RWPE2 (cell line): Measurements from ENCODE around the gene EEF1AKMT4.
A peak's percentile ranks its signal among the peaks of the same experiment; 100 is the strongest.
"Not testable (repeated sequence)": the region's sequence is repeated elsewhere in the genome, so short reads cannot be mapped to it uniquely, and the experiment has no call there.

Experiments
- ATAC-seq: fragments of 200-7000 bp; cut with Tn5 transposase; 3 replicates; pipeline ENCODE4 v1.9.1; 2021; ENCODE audit warnings: low read depth
- DNase-seq: peaks from one replicate; pipeline ENCODE4 v3.0.0-alpha.2; 2020; ENCODE audit warnings: low spot score
- H3K27ac ChIP-seq: fragments of 450-650 bp; 2 replicates; pipeline ENCODE4 v1.5.1; 2017; ENCODE audit warnings: mild to moderate bottlenecking; ENCODE audit not compliant: poor library complexity, severe bottlenecking
- H3K27me3 ChIP-seq: fragments of 250-450 bp; sonication (Bioruptor Pico); 2 replicates; pipeline ENCODE4 v1.5.1; 2021; ENCODE audit warnings: mild to moderate bottlenecking, moderate library complexity; ENCODE audit not compliant: insufficient read depth, poor library complexity, severe bottlenecking
- H3K36me3 ChIP-seq: fragments of 250-450 bp; sonication (Bioruptor Pico); 2 replicates; pipeline ENCODE4 v1.5.1; 2020; ENCODE audit warnings: low read depth, mild to moderate bottlenecking, moderate library complexity
- H3K4me1 ChIP-seq: fragments of 250-450 bp; sonication (Bioruptor Pico); 2 replicates; pipeline ENCODE4 v1.5.1; 2021; ENCODE audit warnings: mild to moderate bottlenecking, moderate library complexity; ENCODE audit not compliant: insufficient read depth, poor library complexity, severe bottlenecking
- H3K4me3 ChIP-seq: fragments of 250-450 bp; sonication (Bioruptor Pico); 2 replicates; pipeline ENCODE4 v1.5.1; 2021; ENCODE audit warnings: mild to moderate bottlenecking, moderate library complexity; ENCODE audit not compliant: severe bottlenecking
- H3K9me3 ChIP-seq: fragments of 250-450 bp; sonication (Bioruptor Pico); 2 replicates; pipeline ENCODE4 v1.5.1; 2021; ENCODE audit warnings: mild to moderate bottlenecking, moderate library complexity; ENCODE audit not compliant: severe bottlenecking
- CTCF ChIP-seq: fragments of 450-650 bp; IDR thresholded peaks from one replicate; pipeline ENCODE4 v1.5.1; 2017; ENCODE audit warnings: mild to moderate bottlenecking, moderate library complexity; ENCODE audit not compliant: poor library complexity, severe bottlenecking

The EEF1AKMT4 gene

GRCh38 chr3:184261854-184262763 lies 12.6 kb downstream of the EEF1AKMT4 start:
- ATAC-seq, result peak; percentile 54
- Histone ChIP-seq H3K4me1 (no peaks in the 10 kb centered on the region), H3K9me3 (no peaks in the 10 kb centered on the region), H3K4me3 (peak overlapping the region; percentile 42), H3K36me3 (no peaks in the 10 kb centered on the region), H3K27me3 (peaks cover 23% of the 10 kb centered on the region), H3K27ac (no peak overlapping the region)
- no peak for DNase-seq
- TF ChIP-seq CTCF, result no peak

DNA sequence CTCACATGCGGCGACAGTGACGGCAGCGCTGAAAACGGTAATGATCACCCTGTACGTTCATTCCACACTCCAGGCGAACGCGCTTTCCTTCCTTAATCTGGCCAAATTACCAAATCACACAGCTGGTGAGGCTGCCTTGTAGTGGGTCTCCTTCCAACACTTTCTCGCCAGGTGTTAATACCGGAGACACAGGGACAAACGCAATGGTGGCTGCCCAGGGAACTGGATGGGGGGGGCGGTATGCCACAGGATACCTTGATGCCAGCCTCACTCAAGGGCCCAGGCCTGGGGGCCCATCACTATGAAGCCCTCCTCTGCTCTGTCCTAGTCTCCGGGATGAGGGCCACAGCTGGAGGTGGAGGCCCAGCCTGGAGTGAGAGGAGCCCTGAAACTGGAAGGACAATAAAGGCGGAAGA lies 13.3 kb downstream of the EEF1AKMT4 start:
- no peaks in the 10 kb centered on the region for H3K9me3 ChIP-seq
- ATAC-seq (no peak), DNase-seq (no peak)
- no peak overlapping the region for H3K4me3 ChIP-seq
- H3K36me3 ChIP-seq, result no peaks in the 10 kb centered on the region
- no peaks in the 10 kb centered on the region for H3K4me1 ChIP-seq
- peaks cover 23% of the 10 kb centered on the region for H3K27me3 ChIP-seq
- no peak for TF ChIP-seq CTCF
- no peak overlapping the region for H3K27ac ChIP-seq

- DNase-seq, H3K36me3 ChIP-seq, H3K9me3 ChIP-seq, H3K4me3 ChIP-seq, H3K27me3 ChIP-seq, ATAC-seq, H3K27ac ChIP-seq, H3K4me1 ChIP-seq: not testable (repeated sequence)
These were observed 17.8 kb downstream of the EEF1AKMT4 start for GRCh38 chr3:184267249-184267648.

GRCh38 chr3:184272269-184272668 lies 22.8 kb downstream of the EEF1AKMT4 start:
- Histone ChIP-seq H3K27ac (no peak overlapping the region), H3K9me3 (no peaks in the 10 kb centered on the region), H3K27me3 (peaks cover 18% of the 10 kb centered on the region), H3K4me3 (no peak overlapping the region), H3K36me3 (no peaks in the 10 kb centered on the region), H3K4me1 (no peaks in the 10 kb centered on the region)
- no peak for ATAC-seq
- no peak for DNase-seq
- TF ChIP-seq CTCF, result no peak

DNA sequence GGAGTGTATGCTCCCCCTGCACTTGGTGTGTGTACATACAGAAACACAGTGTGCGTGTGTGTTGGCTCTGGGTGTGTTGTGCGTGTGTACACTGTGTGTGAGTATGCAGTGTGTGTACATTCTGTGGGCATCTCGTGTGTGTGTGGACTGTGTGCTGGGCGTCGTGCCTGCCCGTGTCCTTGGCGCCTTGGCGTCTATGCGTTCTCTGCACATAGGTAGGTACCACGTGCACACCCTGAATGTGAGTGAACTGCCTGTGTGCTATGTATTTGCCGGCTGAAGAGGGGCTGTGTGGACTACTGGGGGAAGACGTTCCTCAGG lies 25.9 kb downstream of the EEF1AKMT4 start:
- Histone ChIP-seq H3K4me1 (no peaks in the 10 kb centered on the region), H3K4me3 (no peak overlapping the region), H3K27me3 (peaks cover 18% of the 10 kb centered on the region), H3K9me3 (no peaks in the 10 kb centered on the region), H3K27ac (no peak overlapping the region), H3K36me3 (no peaks in the 10 kb centered on the region)
- no peak for TF ChIP-seq CTCF
- ATAC-seq (no peak; the same call in 2 of the 3 replicates), DNase-seq (no peak)
